Fibroblast of the aortic adventitia (primary cell): ENCODE measurements around the gene PCF11. TPM values are rescaled to one million over a fixed set of nuclear protein-coding genes. Genes with fewer than 3 reads are reported as not detected.
"Not testable (repeated sequence)": the region's sequence is repeated elsewhere in the genome, so short reads cannot be mapped to it uniquely, and the experiment has no call there.

Source experiments
- DNase-seq: peaks from one replicate; pipeline ENCODE4 v3.0.0-alpha.2; 2010; ENCODE audit warnings: low read depth
- H3K4me3 ChIP-seq: 2 replicates; pipeline ENCODE4 v1.5.1; 2011; ENCODE audit warnings: low read depth, mild to moderate bottlenecking, control low read depth, low read length, moderate library complexity
- CTCF ChIP-seq: IDR thresholded peaks from 2 replicates; pipeline ENCODE4 v1.5.1; 2011; ENCODE audit warnings: mild to moderate bottlenecking, low read length, control low read depth, inconsistent platforms; ENCODE audit not compliant: insufficient read depth
- total RNA-seq: library from RNA; depleted of rRNA; stranded (reverse); fragments of >200 nt; gene quantifications from 2 replicates; pipeline ENCODE4 v1.2.3, GENCODE V29; 2012; ENCODE audit warnings: low replicate concordance

Gene PCF11
- total RNA-seq, 1 donor: 47.7 TPM

GRCh38 chr11:83132191-83132590 is 24.7 kb upstream of the PCF11 start:
- no peak for DNase-seq
- H3K4me3 ChIP-seq: no peak overlapping the region
- TF ChIP-seq CTCF: no peak

- not testable (repeated sequence) for H3K4me3 ChIP-seq, DNase-seq
Measured at GRCh38 chr11:83133266-83133665, 23.7 kb upstream of the PCF11 start.

- no peak overlapping the region for H3K4me3 ChIP-seq
- no peak for TF ChIP-seq CTCF
- no peak for DNase-seq
Measured at GRCh38 chr11:83139310-83139709, 17.6 kb upstream of the PCF11 start.

- DNase-seq: no peak
- no peak overlapping the region for H3K4me3 ChIP-seq
- TF ChIP-seq CTCF: no peak
Measured at GRCh38 chr11:83140691-83141455, 16.1 kb upstream of the PCF11 start.

GRCh38 chr11:83147895-83148294 is 9.0 kb upstream of the PCF11 start:
- H3K4me3 ChIP-seq: no peak overlapping the region
- no peak for DNase-seq
- TF ChIP-seq CTCF: no peak

GRCh38 chr11:83150450-83150849 is 6.5 kb upstream of the PCF11 start:
- TF ChIP-seq CTCF: no peak
- no peak overlapping the region for H3K4me3 ChIP-seq
- DNase-seq: no peak

- TF ChIP-seq CTCF: no peak
- DNase-seq: no peak
- no peak overlapping the region for H3K4me3 ChIP-seq
Measured at GRCh38 chr11:83151274-83151977, 5.5 kb upstream of the PCF11 start.
